DND-41 (cell line): ENCODE results near the gene TNIK.

Experiments used
- ATAC-seq: fragments of 200-7000 bp; cut with Tn5 transposase; 3 replicates; pipeline ENCODE4 v1.9.1; 2021; ENCODE audit warnings: low read depth; ENCODE audit not compliant: insufficient read depth
- DNase-seq: peaks from one replicate; pipeline ENCODE4 v3.0.0-alpha.2; 2020
- H2AFZ ChIP-seq: 2 replicates; pipeline ENCODE4 v1.6.0; 2012; ENCODE audit warnings: low read depth, low read length
- H3K27ac ChIP-seq: 2 replicates; pipeline ENCODE4 v1.5.1; 2012; ENCODE audit warnings: low read length, inconsistent platforms
- H3K27me3 ChIP-seq: fragments of 200-600 bp; sonication (generic); 2 replicates; pipeline ENCODE4 v1.6.0; 2012; ENCODE audit warnings: low read length, mild to moderate bottlenecking, inconsistent platforms; ENCODE audit not compliant: insufficient read depth, poor library complexity
- H3K36me3 ChIP-seq: 2 replicates; pipeline ENCODE4 v1.5.1; 2012; ENCODE audit warnings: low read length, inconsistent platforms; ENCODE audit not compliant: insufficient read depth
- H3K4me1 ChIP-seq: 2 replicates; pipeline ENCODE4 v1.5.1; 2012; ENCODE audit warnings: mild to moderate bottlenecking, low read length; ENCODE audit not compliant: insufficient read depth
- H3K4me2 ChIP-seq: 2 replicates; pipeline ENCODE4 v1.6.0; 2012; ENCODE audit warnings: mild to moderate bottlenecking, moderate library complexity, low read length, inconsistent platforms; ENCODE audit not compliant: insufficient read depth
- H3K4me3 ChIP-seq, 2 experiments: fragments of 200-600 bp in 1 of 2; shearing (Covaris generic) in 1 of 2; 2 replicates each; pipeline ENCODE4 v1.5.1; 2012 to 2016; ENCODE audit warnings: inconsistent platforms in 2 of 2, low read length in 2 of 2, mild to moderate bottlenecking in 2 of 2, low read depth in 1 of 2, moderate library complexity in 1 of 2
- H3K79me2 ChIP-seq: 2 replicates; pipeline ENCODE4 v1.6.0; 2012; ENCODE audit warnings: low read length, inconsistent platforms; ENCODE audit not compliant: insufficient read depth
- H3K9ac ChIP-seq: 2 replicates; pipeline ENCODE4 v1.6.0; 2012; ENCODE audit warnings: low read depth, mild to moderate bottlenecking, inconsistent platforms, low read length, moderate library complexity
- H3K9me3 ChIP-seq: 2 replicates; pipeline ENCODE4 v1.5.1; 2012; ENCODE audit warnings: low read length, moderate library complexity, mild to moderate bottlenecking, inconsistent platforms; ENCODE audit not compliant: insufficient read depth, severe bottlenecking
- H4K20me1 ChIP-seq: 2 replicates; pipeline ENCODE4 v1.6.0; 2012; ENCODE audit warnings: low read length; ENCODE audit not compliant: insufficient read depth
- CTCF ChIP-seq: IDR thresholded peaks from 2 replicates; pipeline ENCODE4 v1.5.1; 2012; ENCODE audit warnings: borderline replicate concordance, low read length, moderate library complexity, mild to moderate bottlenecking; ENCODE audit not compliant: poor library complexity, severe bottlenecking; ENCODE audit errors: extremely low read depth
- EZH2 ChIP-seq: IDR thresholded peaks from 3 replicates; pipeline ENCODE4 v1.6.1; 2012; ENCODE audit warnings: borderline replicate concordance, low read depth, mild to moderate bottlenecking, moderate library complexity, low read length, inconsistent platforms; ENCODE audit not compliant: severe bottlenecking

The TNIK gene

GRCh38 chr3:171379961-171380483 lies 80.2 kb downstream of the TNIK start:
- no peak for TF ChIP-seq CTCF
- no peak for TF ChIP-seq EZH2
- no peaks in the 10 kb centered on the region for H3K79me2 ChIP-seq
- no peak overlapping the region for H3K27ac ChIP-seq
- no peaks in the 10 kb centered on the region for H4K20me1 ChIP-seq
- H3K4me2 ChIP-seq: no peak overlapping the region
- no peaks in the 10 kb centered on the region for H3K27me3 ChIP-seq
- no peak overlapping the region for H3K9ac ChIP-seq
- H2AFZ ChIP-seq: no peak overlapping the region
- H3K4me3 ChIP-seq: no peak overlapping the region
- no peak for DNase-seq
- H3K4me1 ChIP-seq: no peaks in the 10 kb centered on the region
- ATAC-seq: no peak
- no peaks in the 10 kb centered on the region for H3K36me3 ChIP-seq
- no peaks in the 10 kb centered on the region for H3K9me3 ChIP-seq

GRCh38 chr3:171379281-171379680 lies 80.9 kb downstream of the TNIK start:
- H3K4me2 ChIP-seq: no peak overlapping the region
- no peaks in the 10 kb centered on the region for H4K20me1 ChIP-seq
- H3K4me3 ChIP-seq: no peak overlapping the region
- DNase-seq (no peak), ATAC-seq (no peak)
- no peak overlapping the region for H3K27ac ChIP-seq
- no peak overlapping the region for H3K9ac ChIP-seq
- no peaks in the 10 kb centered on the region for H3K27me3 ChIP-seq
- no peaks in the 10 kb centered on the region for H3K36me3 ChIP-seq
- no peak for TF ChIP-seq EZH2
- no peak for TF ChIP-seq CTCF
- H2AFZ ChIP-seq: no peak overlapping the region
- no peaks in the 10 kb centered on the region for H3K9me3 ChIP-seq
- no peaks in the 10 kb centered on the region for H3K4me1 ChIP-seq
- H3K79me2 ChIP-seq: no peaks in the 10 kb centered on the region

GRCh38 chr3:171378586-171378985 lies 81.6 kb downstream of the TNIK start:
- ATAC-seq (no peak), DNase-seq (no peak)
- H3K27me3 ChIP-seq: no peaks in the 10 kb centered on the region
- H2AFZ ChIP-seq: no peak overlapping the region
- H3K27ac ChIP-seq: no peak overlapping the region
- H3K4me2 ChIP-seq: no peak overlapping the region
- no peaks in the 10 kb centered on the region for H4K20me1 ChIP-seq
- H3K4me1 ChIP-seq: no peaks in the 10 kb centered on the region
- TF ChIP-seq EZH2 (no peak), CTCF (no peak)
- no peaks in the 10 kb centered on the region for H3K9me3 ChIP-seq
- H3K4me3 ChIP-seq: no peak overlapping the region
- no peaks in the 10 kb centered on the region for H3K36me3 ChIP-seq
- H3K9ac ChIP-seq: no peak overlapping the region
- no peaks in the 10 kb centered on the region for H3K79me2 ChIP-seq

- no peak overlapping the region for H3K27ac ChIP-seq
- no peak for TF ChIP-seq EZH2
- TF ChIP-seq CTCF: no peak
- no peaks in the 10 kb centered on the region for H3K9me3 ChIP-seq
- H3K27me3 ChIP-seq: no peaks in the 10 kb centered on the region
- H3K4me3 ChIP-seq: no peak overlapping the region
- ATAC-seq: no peak
- H3K9ac ChIP-seq: no peak overlapping the region
- no peak for DNase-seq
- H3K4me2 ChIP-seq: no peak overlapping the region
- H3K36me3 ChIP-seq: no peaks in the 10 kb centered on the region
- H4K20me1 ChIP-seq: no peaks in the 10 kb centered on the region
- H3K4me1 ChIP-seq: no peaks in the 10 kb centered on the region
- no peaks in the 10 kb centered on the region for H3K79me2 ChIP-seq
- H2AFZ ChIP-seq: no peak overlapping the region
Observed at GRCh38 chr3:171377859-171378258, 82.3 kb downstream of the TNIK start.
